NCI-H146 treated with DMSO at 0.1 percent for 48 hours (cell line): Measurements from ENCODE around the gene XRN1.
"Not testable (repeated sequence)": the region's sequence is repeated elsewhere in the genome, so short reads cannot be mapped to it uniquely, and the experiment has no call there.

Experiments used
- DNase-seq: peaks from one replicate; lab custom pipeline; 2025; ENCODE audit not compliant: unreplicated experiment; lab: John Stamatoyannopoulos, UW

The XRN1 gene, protein sequence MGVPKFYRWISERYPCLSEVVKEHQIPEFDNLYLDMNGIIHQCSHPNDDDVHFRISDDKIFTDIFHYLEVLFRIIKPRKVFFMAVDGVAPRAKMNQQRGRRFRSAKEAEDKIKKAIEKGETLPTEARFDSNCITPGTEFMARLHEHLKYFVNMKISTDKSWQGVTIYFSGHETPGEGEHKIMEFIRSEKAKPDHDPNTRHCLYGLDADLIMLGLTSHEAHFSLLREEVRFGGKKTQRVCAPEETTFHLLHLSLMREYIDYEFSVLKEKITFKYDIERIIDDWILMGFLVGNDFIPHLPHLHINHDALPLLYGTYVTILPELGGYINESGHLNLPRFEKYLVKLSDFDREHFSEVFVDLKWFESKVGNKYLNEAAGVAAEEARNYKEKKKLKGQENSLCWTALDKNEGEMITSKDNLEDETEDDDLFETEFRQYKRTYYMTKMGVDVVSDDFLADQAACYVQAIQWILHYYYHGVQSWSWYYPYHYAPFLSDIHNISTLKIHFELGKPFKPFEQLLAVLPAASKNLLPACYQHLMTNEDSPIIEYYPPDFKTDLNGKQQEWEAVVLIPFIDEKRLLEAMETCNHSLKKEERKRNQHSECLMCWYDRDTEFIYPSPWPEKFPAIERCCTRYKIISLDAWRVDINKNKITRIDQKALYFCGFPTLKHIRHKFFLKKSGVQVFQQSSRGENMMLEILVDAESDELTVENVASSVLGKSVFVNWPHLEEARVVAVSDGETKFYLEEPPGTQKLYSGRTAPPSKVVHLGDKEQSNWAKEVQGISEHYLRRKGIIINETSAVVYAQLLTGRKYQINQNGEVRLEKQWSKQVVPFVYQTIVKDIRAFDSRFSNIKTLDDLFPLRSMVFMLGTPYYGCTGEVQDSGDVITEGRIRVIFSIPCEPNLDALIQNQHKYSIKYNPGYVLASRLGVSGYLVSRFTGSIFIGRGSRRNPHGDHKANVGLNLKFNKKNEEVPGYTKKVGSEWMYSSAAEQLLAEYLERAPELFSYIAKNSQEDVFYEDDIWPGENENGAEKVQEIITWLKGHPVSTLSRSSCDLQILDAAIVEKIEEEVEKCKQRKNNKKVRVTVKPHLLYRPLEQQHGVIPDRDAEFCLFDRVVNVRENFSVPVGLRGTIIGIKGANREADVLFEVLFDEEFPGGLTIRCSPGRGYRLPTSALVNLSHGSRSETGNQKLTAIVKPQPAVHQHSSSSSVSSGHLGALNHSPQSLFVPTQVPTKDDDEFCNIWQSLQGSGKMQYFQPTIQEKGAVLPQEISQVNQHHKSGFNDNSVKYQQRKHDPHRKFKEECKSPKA (N-terminal part only)

DNA sequence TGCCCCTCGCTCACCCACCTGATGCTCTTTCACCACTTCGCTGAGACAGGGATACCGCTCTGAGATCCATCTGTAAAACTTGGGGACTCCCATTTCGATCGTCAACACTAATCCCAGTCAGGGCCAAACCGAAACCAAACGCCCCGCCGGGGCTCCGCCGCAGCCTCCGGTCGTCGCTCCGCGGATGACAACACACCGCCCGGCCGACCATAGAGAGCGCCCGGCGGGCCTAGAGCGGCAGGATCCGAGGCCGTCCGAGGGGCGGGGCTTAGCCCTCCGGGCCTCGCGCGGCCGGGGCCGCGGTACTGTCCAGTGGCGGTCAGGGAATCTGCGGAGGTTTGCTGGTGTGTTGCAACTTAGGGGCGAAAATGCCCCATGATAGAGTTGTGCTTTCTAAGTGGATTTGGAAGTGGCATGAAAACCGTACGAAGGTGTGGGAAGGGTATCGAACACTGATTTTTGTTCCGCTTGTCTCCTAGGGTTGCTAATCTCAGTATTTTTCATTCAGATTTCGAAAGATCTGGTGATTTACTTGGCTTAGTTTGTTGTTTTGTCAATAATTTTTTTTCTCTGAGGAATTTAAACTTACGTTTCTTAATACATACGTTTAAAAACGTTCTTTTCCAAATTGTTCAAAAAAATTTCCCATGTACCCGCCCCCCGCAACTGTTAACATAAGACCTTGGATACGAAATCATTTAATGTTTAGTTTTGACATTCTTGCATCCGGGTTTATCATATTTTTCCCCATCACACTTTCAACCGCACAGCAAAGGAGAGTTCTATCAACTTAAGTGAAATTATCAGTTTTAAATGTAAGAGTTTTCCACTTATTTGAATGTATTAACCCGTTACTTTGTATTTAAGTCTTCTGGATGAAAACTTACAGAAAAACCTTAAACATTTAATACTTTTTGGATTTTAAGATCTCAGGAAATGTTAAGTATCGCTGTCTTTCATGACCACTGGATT is at the start of gene XRN1:
XRN1 (minus strand) TSS at position 186 of the 972 bp plus-strand sequence; CDS start at position 93, 93 bp downstream.
- peak; percentile 92 for DNase-seq

DNA sequence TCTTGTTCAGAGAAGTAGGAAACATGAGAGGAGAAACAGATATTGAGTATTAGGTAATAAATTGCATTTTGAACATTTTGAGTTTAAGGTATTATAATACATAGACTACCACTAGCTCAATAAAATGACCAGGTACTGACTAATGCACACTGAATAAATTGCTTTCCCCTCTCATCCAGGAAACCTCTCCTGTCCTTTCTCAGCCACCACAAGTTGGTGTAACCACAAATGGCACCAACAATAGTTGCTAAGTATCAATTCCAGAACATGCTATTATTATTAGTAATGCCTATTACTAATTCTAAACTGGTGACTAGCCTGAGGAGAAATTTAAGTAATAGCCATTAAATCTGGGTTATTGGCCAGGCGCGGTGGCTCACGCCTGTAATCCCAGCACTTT is 47.3 kb upstream of the XRN1 start:
- no peak for DNase-seq

DNA sequence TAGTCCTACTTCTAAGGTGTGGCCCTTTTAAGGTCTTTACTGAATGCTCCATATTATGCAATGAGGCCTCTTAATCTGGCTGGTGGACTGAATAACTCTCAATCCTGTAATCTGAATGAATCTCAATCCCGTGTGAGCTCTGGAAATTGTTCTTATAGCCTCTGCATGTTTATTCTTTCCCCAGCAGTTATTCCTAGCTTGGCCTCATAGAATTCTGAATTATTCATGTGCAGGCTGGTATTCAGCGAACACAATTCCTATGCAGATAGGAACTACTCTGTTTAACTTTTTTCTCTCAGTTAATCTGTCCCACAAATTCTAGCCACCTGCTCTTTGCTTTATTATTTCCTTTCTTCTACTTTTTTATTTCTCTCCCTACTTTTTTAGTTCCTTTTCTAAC is 44.3 kb upstream of the XRN1 start:
- DNase-seq: no peak

DNA sequence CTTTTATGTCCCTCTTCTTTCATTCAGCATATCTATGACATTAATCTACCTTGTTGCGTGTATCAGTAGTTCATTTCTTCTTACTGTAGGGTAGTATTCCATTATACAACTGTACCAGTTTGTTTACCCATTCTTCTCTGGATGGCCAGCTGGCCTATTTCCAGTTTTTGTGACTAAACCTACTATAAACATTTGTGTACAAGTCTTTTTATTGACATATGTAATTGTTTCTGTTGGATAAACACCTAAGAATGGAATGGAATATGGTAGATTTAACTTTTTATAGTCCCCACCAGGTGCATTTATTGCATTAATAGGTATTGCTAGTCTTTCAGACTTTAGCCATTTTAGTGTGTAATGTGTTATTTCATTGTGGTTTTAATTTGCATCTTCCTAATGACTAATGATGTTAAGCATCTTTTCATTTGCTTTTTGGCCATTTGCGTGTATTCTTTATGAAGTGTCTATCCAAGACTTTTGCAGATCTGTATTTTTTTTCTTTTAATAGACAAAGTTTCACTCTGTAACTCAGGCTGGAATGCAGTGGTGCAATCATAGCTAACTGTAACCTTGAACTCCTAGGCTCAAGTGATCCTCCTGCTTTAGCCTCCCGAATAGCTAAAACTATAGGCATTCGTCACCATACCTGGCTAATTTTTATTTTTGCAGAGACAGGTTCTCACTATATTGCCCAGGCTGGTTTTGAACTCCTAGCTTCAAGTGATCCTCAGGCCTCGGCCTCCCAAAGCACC is 41.9 kb upstream of the XRN1 start:
- DNase-seq: no peak

DNA sequence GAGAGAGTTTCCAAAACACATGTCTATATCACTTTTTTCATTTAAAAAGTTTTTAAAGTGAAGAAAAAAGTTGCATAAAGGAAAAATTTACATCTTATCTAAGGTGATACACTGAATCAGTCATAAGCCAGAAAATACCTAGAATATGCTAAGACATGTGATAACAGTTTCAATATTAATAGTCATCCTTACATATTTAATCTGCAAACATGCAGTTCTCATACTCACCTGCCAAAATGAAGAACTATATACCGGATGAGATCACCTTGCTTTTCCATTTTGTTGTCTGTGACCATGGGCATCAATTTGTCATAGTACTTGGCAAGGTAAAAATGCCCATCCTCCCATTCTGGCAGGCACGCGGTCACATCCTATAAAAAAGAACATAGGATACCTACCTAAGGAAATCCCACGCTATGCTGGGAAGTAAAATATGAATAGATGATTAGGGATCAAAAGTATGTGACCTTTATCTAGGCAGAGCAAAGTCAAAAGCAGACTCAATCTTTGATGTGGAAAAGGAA is 37.1 kb upstream of the XRN1 start:
- no peak for DNase-seq

DNA sequence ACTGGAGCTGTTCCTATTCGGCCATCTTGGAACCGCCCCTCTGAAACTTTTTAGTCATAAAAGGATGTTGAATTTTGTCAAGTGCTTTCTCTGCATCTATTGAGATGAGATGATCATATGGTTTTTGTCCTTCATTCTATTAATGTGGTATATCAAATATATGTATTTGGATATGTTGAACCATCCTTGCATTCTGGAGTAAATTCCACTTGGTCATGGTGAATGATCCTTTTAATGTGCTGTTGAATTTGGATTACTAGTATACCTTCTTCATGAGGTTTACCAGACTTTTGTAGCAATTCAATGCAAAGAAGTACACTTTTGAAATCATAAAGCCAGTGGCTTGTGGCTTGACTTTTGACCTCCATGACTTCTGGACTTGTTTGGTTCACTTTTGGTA is 33.4 kb upstream of the XRN1 start:
- no peak for DNase-seq

DNA sequence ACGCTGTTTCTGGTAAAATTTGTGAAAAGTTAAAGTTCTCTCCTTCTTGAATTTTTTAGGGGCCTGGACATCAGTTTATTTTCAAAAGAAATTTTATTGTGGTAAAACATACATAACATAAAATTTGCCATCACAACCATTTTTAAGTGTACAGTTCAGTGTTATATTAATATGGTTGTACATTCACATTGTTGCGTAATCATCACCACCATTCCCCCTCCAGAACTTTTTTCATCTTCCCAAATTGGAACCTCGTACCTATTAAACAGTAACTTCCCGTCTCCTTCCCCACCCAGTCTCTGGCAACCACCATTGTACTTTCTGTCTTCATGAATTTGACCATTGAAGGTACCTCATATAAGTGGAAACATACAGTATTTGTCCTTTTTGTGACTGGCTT is 23.0 kb upstream of the XRN1 start:
- DNase-seq: no peak

DNA sequence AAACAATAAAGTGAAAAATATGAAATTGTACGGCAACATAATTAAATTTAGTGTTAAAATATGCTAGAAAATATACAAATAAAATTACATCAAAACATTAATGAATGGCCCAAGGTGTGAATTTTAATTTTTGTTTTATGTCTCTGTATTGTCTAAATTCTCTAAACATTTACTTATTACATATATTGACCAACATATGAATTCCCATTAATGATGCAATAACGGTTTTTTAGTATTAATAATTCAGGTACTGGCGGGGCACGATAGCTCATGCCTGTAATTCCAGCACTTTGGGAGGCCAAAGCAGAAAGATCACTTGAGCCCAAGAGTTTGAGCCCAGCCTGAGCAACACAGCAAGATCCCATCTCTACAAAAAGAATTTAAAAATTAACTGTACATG is 20.6 kb upstream of the XRN1 start:
- no peak for DNase-seq

DNA sequence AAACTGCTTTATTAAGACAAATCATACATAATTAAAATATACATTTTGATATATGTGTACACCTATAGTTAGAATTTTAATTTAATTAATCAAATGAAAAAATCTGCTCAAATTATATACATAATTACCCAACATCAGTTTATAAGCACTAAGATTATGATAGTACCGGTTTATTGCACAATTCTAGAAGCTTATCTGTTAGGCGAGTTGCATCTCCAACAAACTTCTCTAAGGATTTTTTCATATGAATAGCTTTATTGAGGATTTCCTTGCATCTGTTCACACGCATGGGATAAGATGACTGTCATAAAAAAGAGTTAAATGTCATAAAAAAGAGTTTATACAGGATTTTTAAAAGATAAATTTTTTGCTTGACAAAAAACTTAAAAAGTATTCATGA is 19.9 kb upstream of the XRN1 start:
- no peak for DNase-seq

DNA sequence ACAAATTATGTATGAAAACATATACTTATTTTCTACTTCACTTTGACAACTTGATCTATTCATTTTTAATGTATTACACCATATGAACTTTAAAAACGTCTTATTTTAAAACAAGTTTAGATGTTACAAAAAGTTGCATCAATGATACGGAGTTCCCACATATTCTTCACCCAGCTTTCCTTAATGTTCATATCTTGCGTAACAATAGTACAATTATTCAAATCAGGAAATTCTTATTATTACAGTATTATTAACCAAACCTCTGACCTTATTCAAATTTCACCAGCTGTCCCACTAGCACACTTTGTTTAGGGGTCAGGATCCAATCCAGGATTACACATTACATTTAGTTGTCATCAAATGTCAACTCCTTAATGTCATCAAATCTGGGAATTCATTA is 12.9 kb upstream of the XRN1 start:
- DNase-seq: no peak

DNA sequence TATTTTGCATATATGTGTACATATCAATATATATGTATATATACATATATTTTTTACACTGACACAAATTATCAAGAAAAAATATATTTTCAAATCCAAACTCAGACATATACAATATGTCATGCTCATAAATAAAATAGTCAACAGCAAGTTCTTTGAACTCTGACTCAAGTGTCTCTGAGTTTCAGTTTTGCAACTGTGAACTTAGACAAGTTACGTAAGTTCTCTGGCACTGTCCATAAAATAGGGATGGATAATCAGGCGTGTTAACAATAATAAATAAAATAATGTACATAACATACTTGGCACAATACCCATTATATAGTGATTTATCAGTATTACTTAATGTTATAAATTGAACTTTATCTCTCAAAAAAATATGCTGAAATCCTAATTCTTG is 12.1 kb upstream of the XRN1 start:
- no peak for DNase-seq

DNA sequence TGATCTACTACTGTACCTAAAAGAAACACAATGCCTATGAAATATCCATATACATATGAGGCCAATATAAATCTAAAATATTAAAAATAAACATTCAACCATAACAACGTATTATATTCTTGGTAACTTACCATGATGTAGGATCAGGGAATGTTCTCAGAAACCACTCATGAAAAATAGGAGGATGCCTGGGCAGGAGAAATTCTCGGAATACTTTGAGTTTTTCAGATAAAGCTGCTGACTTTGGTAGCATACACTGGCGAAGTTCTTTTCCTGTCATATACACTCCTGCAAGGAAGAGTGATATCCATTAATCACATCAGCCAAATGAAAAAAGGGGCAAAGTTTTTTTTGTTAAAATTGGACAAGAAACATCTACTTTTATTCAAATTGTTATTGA is 11.3 kb upstream of the XRN1 start:
- no peak for DNase-seq

DNA sequence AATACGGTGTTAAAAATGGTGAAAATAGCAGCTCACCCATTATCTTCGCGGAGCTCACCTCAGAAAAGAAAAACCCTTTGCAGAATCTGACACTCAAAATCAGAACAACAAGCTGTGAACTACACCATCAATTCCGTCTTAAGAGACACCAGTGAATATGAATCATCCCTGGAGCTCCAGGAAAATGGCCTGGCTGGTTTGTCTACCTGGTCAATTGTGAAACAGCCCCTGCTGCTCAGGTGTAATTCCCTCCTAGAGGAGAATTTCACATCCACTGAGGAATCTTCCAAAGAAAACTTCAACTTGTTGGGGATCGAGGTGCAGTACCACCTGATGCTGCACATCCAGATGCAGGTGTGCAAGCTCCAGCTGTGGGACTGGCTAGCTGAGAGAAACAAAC is 3.0 kb upstream of the XRN1 start:
- no peak for DNase-seq

DNA sequence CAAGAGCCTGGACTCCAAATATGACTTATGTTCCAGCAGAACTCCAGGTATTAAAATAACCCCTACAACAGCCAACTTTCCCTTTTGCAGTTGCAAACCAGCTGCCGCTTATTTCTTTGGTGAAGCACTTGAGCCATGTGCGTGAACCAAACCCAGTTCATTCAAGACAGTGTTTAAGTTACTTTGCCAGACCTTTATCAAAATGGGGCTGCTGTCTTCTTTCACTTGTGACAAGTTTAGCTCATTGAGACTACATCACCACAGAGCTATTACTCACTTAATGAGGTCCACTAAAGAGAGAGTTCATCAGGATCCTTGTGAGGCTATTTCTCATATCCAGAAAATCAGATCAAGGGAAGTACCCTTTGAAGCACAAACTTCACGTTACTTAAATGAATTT is 2.4 kb upstream of the XRN1 start:
- no peak for DNase-seq

DNA sequence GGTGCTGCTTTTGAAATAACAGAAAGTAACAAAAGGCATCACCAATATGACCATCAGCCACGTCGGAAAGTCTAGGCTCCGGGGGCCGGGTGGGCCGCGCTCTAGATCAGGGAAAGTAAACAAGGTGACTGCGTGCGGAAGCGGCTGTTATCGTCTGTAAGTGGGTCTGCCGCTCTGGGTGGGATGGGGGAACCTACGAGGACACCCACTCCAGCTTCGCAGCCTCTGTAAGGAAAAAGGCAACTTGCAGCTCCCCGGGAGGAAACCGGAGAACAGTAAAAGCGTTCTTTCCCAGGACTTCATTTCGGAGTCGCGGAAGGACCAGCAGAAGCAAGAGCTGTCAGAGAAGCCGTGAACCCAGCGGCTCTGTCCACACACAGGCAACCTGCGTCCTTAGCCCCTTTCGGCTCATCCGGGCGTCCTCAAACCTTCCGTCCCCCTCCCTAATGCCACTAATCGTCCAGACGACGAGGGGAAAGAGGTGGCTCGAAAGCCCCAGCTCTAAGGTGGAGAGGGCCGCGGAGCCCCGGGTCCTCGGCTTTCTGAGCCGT is 461 bp downstream of the XRN1 start:
- DNase-seq: peak; percentile 67

DNA sequence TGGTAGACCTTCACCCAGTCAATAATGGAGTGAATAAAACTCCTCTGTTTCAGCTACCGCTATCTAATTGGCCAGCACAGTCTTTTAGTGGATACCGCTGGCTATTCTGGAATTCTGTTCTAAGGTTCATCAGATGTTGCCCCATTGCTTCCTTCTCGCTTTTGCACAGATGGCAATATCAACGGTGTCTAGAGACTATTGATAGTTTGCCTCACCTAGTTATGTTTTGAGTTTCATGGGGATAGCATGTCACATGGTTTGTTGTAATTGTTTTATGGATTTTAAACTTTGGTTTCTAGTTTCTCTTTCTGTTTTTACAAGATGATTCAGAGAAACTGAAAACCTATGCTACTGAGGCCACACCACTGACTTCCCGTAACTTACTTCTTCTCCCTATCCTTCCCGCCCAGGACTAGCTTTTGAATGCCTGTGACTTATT is 2.0 kb downstream of the XRN1 start:
- no peak for DNase-seq

DNA sequence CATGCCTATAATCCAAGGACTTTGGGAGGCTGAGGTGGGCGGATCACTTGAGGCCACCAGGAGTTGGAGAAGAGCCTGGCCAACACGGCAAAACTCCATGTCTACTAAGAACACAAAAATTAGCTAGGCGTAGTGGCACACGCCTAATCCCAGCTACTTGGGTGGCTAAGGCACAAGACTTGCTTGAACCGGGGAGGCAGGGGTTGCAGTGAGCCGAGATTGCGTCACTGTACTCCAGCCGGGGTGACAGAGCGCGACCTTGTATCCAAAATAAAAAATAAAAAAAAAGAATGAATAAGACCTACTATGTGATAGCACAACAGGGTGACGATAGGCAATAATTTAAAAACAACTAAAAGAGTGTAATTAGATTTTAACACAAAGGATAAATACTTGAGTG is 3.5 kb downstream of the XRN1 start:
- no peak for DNase-seq

DNA sequence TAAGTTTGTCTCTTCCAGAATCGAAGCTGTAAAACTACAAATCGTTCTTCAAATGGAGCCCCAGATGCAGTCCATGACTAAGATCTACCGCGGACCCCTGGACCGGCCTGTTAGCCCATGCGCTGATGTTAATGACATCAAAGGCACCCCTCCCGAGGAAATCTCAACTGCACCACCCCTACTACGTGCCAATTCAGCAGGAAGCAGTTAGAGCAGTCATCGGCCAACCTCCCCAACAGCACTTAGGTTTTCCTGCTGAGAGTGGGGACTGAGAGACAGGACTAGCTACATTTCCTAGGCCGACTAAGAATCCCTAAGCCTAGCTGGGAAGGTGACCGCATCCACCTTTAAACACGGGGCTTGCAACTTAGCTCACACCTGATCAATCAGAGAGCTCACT is 4.8 kb downstream of the XRN1 start:
- not testable (repeated sequence) for DNase-seq
